AG04449 (cell line): Measurements from ENCODE around the gene YARS1.

Source experiments
- CTCF ChIA-PET: fragments of 350-600 bp; formaldehyde crosslinking; extraction: SDS; loops from one replicate; lab custom pipeline; 2021; ENCODE audit warnings: antibody characterized with exemption; lab: Yijun Ruan, JAX
- POLR2A ChIA-PET: fragments of 400-600, 350-600 bp; formaldehyde crosslinking; extraction: SDS; loops from one replicate; lab custom pipeline; 2020; ENCODE audit warnings: antibody characterized with exemption, inconsistent platforms; lab: Yijun Ruan, JAX
- DNase-seq: peaks from one replicate; pipeline ENCODE4 v3.0.0-alpha.2; 2010; ENCODE audit warnings: low read depth, low spot score
- H3K4me3 ChIP-seq: 2 replicates; pipeline ENCODE4 v1.5.1; 2011; ENCODE audit warnings: low read depth, mild to moderate bottlenecking, control low read depth, low read length
- CTCF ChIP-seq: IDR thresholded peaks from one replicate; pipeline ENCODE4 v1.5.1; 2011; ENCODE audit warnings: mild to moderate bottlenecking, moderate library complexity, low read length, control low read depth, inconsistent platforms; ENCODE audit not compliant: insufficient read depth; ENCODE audit errors: missing control alignments

Gene YARS1

GRCh38 chr1:32817159-32817814 is at the start of gene YARS1, which contains the start of gene S100PBP:
Gene YARS1, minus strand, starts transcription at chr1:32817358. Its CDS starts 114 bp downstream, at chr1:32817244.
Gene S100PBP, plus strand, starts transcription at chr1:32817653. Its CDS starts 8,447 bp downstream, at chr1:32826100.
- TF ChIP-seq CTCF = no peak
- ChIA-PET CTCF (interaction anchor here (0.6 to 1.2 kb wide), 5 partner anchors 10 to 269 kb away, joined by 3 to 6 read pairs (median 4); no protein-coding TSS in a partner anchor), POLR2A (interaction anchor here (0.8 to 1.4 kb wide), 4 partner anchors 11 to 115 kb away, joined by 3 to 4 read pairs (median 3); no protein-coding TSS in a partner anchor)
- peak; percentile 80 for DNase-seq
- peak within 1 kb of the TSS; percentile 95 for H3K4me3 ChIP-seq

- no peak overlapping the region for H3K4me3 ChIP-seq
- ChIA-PET POLR2A (no interaction called here), CTCF (interaction anchor here (0.7 to 3.0 kb wide), 5 partner anchors 10 to 227 kb away, joined by 3 to 22 read pairs (median 3); no protein-coding TSS in a partner anchor)
- TF ChIP-seq CTCF = no peak
- no peak for DNase-seq
These were observed 48.7 kb upstream of the YARS1 start for GRCh38 chr1:32865639-32866405.

- TF ChIP-seq CTCF = no peak
- no peak for DNase-seq
- H3K4me3 ChIP-seq = no peak overlapping the region
- POLR2A ChIA-PET = no interaction called here
- CTCF ChIA-PET = interaction anchor here (7.7 kb wide), 1 partner anchor 9 kb away, joined by 112 read pairs; the partner anchor contains the start of gene FNDC5
These were observed 47.3 kb upstream of the YARS1 start for GRCh38 chr1:32864375-32865019.

- no peak for TF ChIP-seq CTCF
- ChIA-PET CTCF (interaction anchor here (1.1 to 7.7 kb wide), 2 partner anchors 10 to 13 kb away, joined by 3 to 112 read pairs; partner anchors contain the start of gene FNDC5), POLR2A (no interaction called here)
- no peak for DNase-seq
- H3K4me3 ChIP-seq = no peak overlapping the region
These were observed 46.7 kb upstream of the YARS1 start for GRCh38 chr1:32863881-32864245.

- CTCF ChIA-PET = interaction anchor here (0.6 to 7.7 kb wide), 5 partner anchors 10 to 223 kb away, joined by 3 to 112 read pairs (median 3); partner anchors contain the start of gene FNDC5
- DNase-seq = no peak
- POLR2A ChIA-PET = no interaction called here
- TF ChIP-seq CTCF = no peak
- H3K4me3 ChIP-seq = no peak overlapping the region
These were observed 46.2 kb upstream of the YARS1 start for GRCh38 chr1:32863218-32863880.
